T-cell (primary cell): Measurements from ENCODE around the gene SLC22A3. TPM values are rescaled to one million over a fixed set of nuclear protein-coding genes. Genes with fewer than 3 reads are reported as not detected.

ENCODE experiments used
- ATAC-seq, 4 experiments: fragments of 200-7000 bp in 3 of 4; fragments of 150-1000 bp in 1 of 4; cut with Tn5 transposase; replicated peaks in 1 of 4; 1 replicate in 3 of 4; 2 replicates in 1 of 4; pipeline ENCODE4 v1.10.0; 2021; ENCODE audit warnings: moderate library complexity in 3 of 4, mild to moderate bottlenecking in 2 of 4, moderate number of reproducible peaks in 1 of 4
- CTCF ChIA-PET, 2 donors: fragments of 300-600 bp; sonication (Branson Sonifier 250); formaldehyde crosslinking; loops; one replicate each; lab custom pipeline; 2022; ENCODE audit warnings: antibody characterized with exemption in 2 of 2; lab: Charles Lee
- POLR2A ChIA-PET, 2 donors: fragments of 300-600 bp; sonication (Branson Sonifier 250); formaldehyde crosslinking; loops; one replicate each; lab custom pipeline; 2022; ENCODE audit warnings: antibody characterized with exemption in 2 of 2; lab: Charles Lee
- DNase-seq, 35 experiments: peaks; one replicate each; pipeline versions ENCODE4 v3.0.0 to v3.0.0-alpha.2; 2013 to 2023
- H3K27ac ChIP-seq: one replicate; pipeline ENCODE4 v1.5.1; 2013; ENCODE audit warnings: low read length
- H3K27me3 ChIP-seq, 2 experiments: replicated peaks in 1 of 2; 1 replicate in 1 of 2; 2 replicates in 1 of 2; pipeline versions ENCODE4 v1.6.1 to v1.7.0; 2013; ENCODE audit warnings: low read length in 1 of 2, mixed read lengths in 1 of 2; ENCODE audit not compliant: control insufficient read depth in 2 of 2, insufficient read depth in 2 of 2; ENCODE audit errors: extremely low read depth in 1 of 2
- H3K36me3 ChIP-seq, 2 donors: 1 replicate in 1 of 2; 2 replicates in 1 of 2; pipeline versions ENCODE4 v1.6.1 to v1.7.0; 2013; ENCODE audit warnings: low read length in 1 of 2; ENCODE audit not compliant: control insufficient read depth in 2 of 2, insufficient read depth in 1 of 2; ENCODE audit errors: extremely low read depth in 1 of 2
- H3K4me1 ChIP-seq, 2 experiments: 1 replicate in 1 of 2; 2 replicates in 1 of 2; pipeline versions ENCODE4 v1.6.1 to v1.7.0; 2013; ENCODE audit warnings: low read length in 2 of 2, mixed read lengths in 1 of 2; ENCODE audit not compliant: insufficient read depth in 2 of 2, control insufficient read depth in 1 of 2; ENCODE audit errors: extremely low read depth in 1 of 2
- H3K4me3 ChIP-seq, 2 donors: 1 replicate in 1 of 2; 2 replicates in 1 of 2; pipeline versions ENCODE4 v1.5.1 to v1.7.0; 2013; ENCODE audit warnings: mild to moderate bottlenecking in 2 of 2, low read length in 1 of 2, moderate library complexity in 1 of 2; ENCODE audit not compliant: control insufficient read depth in 1 of 2; ENCODE audit errors: extremely low read depth in 1 of 2
- H3K9me3 ChIP-seq: 2 replicates; pipeline ENCODE4 v1.7.0; 2013
- H3K27ac Mint-ChIP-seq, 2 donors: one replicate each; pipeline ENCODE4 v1.8.0; 2020 to 2021; ENCODE audit warnings: mild to moderate bottlenecking in 2 of 2, mixed read lengths in 2 of 2
- H3K27me3 Mint-ChIP-seq, 2 donors: one replicate each; pipeline ENCODE4 v1.8.0; 2021 to 2022; ENCODE audit warnings: mixed read lengths in 2 of 2
- H3K36me3 Mint-ChIP-seq: one replicate; pipeline ENCODE4 v1.8.0; 2021; ENCODE audit warnings: mixed read lengths
- H3K4me1 Mint-ChIP-seq, 3 donors: one replicate each; pipeline ENCODE4 v1.8.0; 2020 to 2022; ENCODE audit warnings: mixed read lengths in 3 of 3, mild to moderate bottlenecking in 1 of 3
- H3K4me3 Mint-ChIP-seq, 3 donors: one replicate each; pipeline ENCODE4 v1.8.0; 2020 to 2022; ENCODE audit warnings: mild to moderate bottlenecking in 3 of 3, mixed read lengths in 3 of 3, moderate library complexity in 3 of 3
- H3K9me3 Mint-ChIP-seq, 3 donors: one replicate each; pipeline ENCODE4 v1.8.0; 2020 to 2022; ENCODE audit warnings: mixed read lengths in 3 of 3
- WGBS: methylation state at CpG from one replicate; pipeline ENCODE4 v1.1.5; 2013; ENCODE audit warnings: missing lambda C conversion rate; ENCODE audit not compliant: insufficient coverage; 5-methylcytosine and 5-hydroxymethylcytosine counted together
- total RNA-seq, 35 experiments: library from RNA in 6 of 35; stranded (reverse) in 6 of 35; fragments of 120-200 nt in 1 of 35; gene quantifications; one replicate each; pipeline versions ENCODE4 v1.2.1 to v1.2.4 and lab custom pipeline; 2013 to 2026

SLC22A3 gene
- total RNA-seq, 5 donors from 2014 or later (not counting 1 experiment from before 2014, with no cell fraction given): 0.13 to 0.29 (median 0.21) TPM; not detected in 1

- 65% methylated on average over 4 of the region's 4 CpGs for WGBS
- Mint-ChIP-seq H3K9me3 (no peaks in the 10 kb centered on the region), H3K4me1 (peaks cover 12 to 13% (median 13%) of the 10 kb centered on the region in 3 donors), H3K4me3 (peak overlapping the region in 1 of 3 donors; percentile 18), H3K27me3 (peaks cover 13 to 52% of the 10 kb centered on the region in 2 donors), H3K36me3 (no peaks in the 10 kb centered on the region), H3K27ac (no peak overlapping the region)
- Histone ChIP-seq H3K4me1 (no peaks in the 10 kb centered on the region), H3K4me3 (no peak overlapping the region), H3K27me3 (peaks cover 0 to 6% of the 10 kb centered on the region in 2 experiments), H3K36me3 (no peaks in the 10 kb centered on the region), H3K27ac (no peak overlapping the region), H3K9me3 (no peaks in the 10 kb centered on the region)
- ChIA-PET CTCF (no interaction called here), POLR2A (no interaction called here)
- ATAC-seq: peak in 1 of 4 experiments; percentile 56
- DNase-seq: no peak
Measured at GRCh38 chr6:160435935-160436334, 87.8 kb downstream of the SLC22A3 start.

GRCh38 chr6:160437154-160437553 lies 89.0 kb downstream of the SLC22A3 start:
- Mint-ChIP-seq H3K4me3 (no peak overlapping the region), H3K36me3 (no peaks in the 10 kb centered on the region), H3K9me3 (no peaks in the 10 kb centered on the region), H3K4me1 (peaks cover 12 to 13% (median 13%) of the 10 kb centered on the region in 3 donors), H3K27me3 (peaks cover 9 to 55% of the 10 kb centered on the region in 2 donors), H3K27ac (no peak overlapping the region)
- H3K4me1 ChIP-seq: no peaks in the 10 kb centered on the region
- H3K4me3 ChIP-seq: no peak overlapping the region
- WGBS: 80% methylated on average over 1 of the region's 5 CpGs
- POLR2A ChIA-PET: no interaction called here
- no peak overlapping the region for H3K27ac ChIP-seq
- CTCF ChIA-PET: interaction anchor here in 1 of 2 donors (0.7 kb wide), 1 partner anchor 548 kb away, joined by 3 read pairs; no protein-coding TSS in a partner anchor
- ATAC-seq (no peak), DNase-seq (no peak)
- peaks cover 1 to 6% of the 10 kb centered on the region in 2 experiments for H3K27me3 ChIP-seq
- no peaks in the 10 kb centered on the region for H3K9me3 ChIP-seq
- H3K36me3 ChIP-seq: no peaks in the 10 kb centered on the region

- H3K9me3 ChIP-seq: no peaks in the 10 kb centered on the region
- DNase-seq (no peak), ATAC-seq (no peak)
- Mint-ChIP-seq H3K9me3 (no peaks in the 10 kb centered on the region), H3K36me3 (no peaks in the 10 kb centered on the region), H3K27ac (no peak overlapping the region), H3K4me1 (peaks cover 12 to 13% (median 13%) of the 10 kb centered on the region in 3 donors), H3K4me3 (no peak overlapping the region), H3K27me3 (peaks cover 9 to 52% of the 10 kb centered on the region in 2 donors)
- H3K36me3 ChIP-seq: no peaks in the 10 kb centered on the region
- H3K27me3 ChIP-seq: peaks cover 3 to 6% of the 10 kb centered on the region in 2 experiments
- no peak overlapping the region for H3K4me3 ChIP-seq
- no peak overlapping the region for H3K27ac ChIP-seq
- CTCF ChIA-PET: no interaction called here
- POLR2A ChIA-PET: no interaction called here
- H3K4me1 ChIP-seq: no peaks in the 10 kb centered on the region
- WGBS: 91% methylated on average over 4 of the region's 4 CpGs
Measured at GRCh38 chr6:160437775-160438174, 89.6 kb downstream of the SLC22A3 start.

GRCh38 chr6:160438481-160438880 lies 90.3 kb downstream of the SLC22A3 start:
- peaks cover 12 to 13% (median 13%) of the 10 kb centered on the region in 3 donors for H3K4me1 Mint-ChIP-seq
- H3K9me3 Mint-ChIP-seq: no peaks in the 10 kb centered on the region
- H3K9me3 ChIP-seq: no peaks in the 10 kb centered on the region
- H3K27ac Mint-ChIP-seq: no peak overlapping the region
- CTCF ChIA-PET: no interaction called here
- no peak overlapping the region for H3K27ac ChIP-seq
- H3K36me3 Mint-ChIP-seq: no peaks in the 10 kb centered on the region
- H3K36me3 ChIP-seq: no peaks in the 10 kb centered on the region
- POLR2A ChIA-PET: no interaction called here
- peaks cover 9 to 50% of the 10 kb centered on the region in 2 donors for H3K27me3 Mint-ChIP-seq
- H3K27me3 ChIP-seq: peaks cover 3 to 6% of the 10 kb centered on the region in 2 experiments
- no peak overlapping the region for H3K4me3 Mint-ChIP-seq
- WGBS: no CpG with 5 or more reads among the region's 4 CpGs
- no peak overlapping the region for H3K4me3 ChIP-seq
- ATAC-seq (no peak), DNase-seq (no peak)
- no peaks in the 10 kb centered on the region for H3K4me1 ChIP-seq

- Mint-ChIP-seq H3K4me3 (no peak overlapping the region), H3K27me3 (peaks cover 13 to 54% of the 10 kb centered on the region in 2 donors), H3K36me3 (peaks cover 2% of the 10 kb centered on the region), H3K9me3 (no peaks in the 10 kb centered on the region), H3K27ac (no peak overlapping the region), H3K4me1 (peaks cover 12 to 13% (median 13%) of the 10 kb centered on the region in 3 donors)
- Histone ChIP-seq H3K36me3 (no peaks in the 10 kb centered on the region), H3K9me3 (no peaks in the 10 kb centered on the region), H3K27me3 (peaks cover 3 to 6% of the 10 kb centered on the region in 2 experiments), H3K4me1 (no peaks in the 10 kb centered on the region), H3K27ac (no peak overlapping the region), H3K4me3 (no peak overlapping the region)
- ChIA-PET CTCF (no interaction called here), POLR2A (no interaction called here)
- no peak for DNase-seq
- WGBS: 38% methylated on average over 1 of the region's 5 CpGs
- no peak for ATAC-seq
Measured at GRCh38 chr6:160439751-160440150, 91.6 kb downstream of the SLC22A3 start.

GRCh38 chr6:160442151-160442550 lies 94.0 kb downstream of the SLC22A3 start:
- no peaks in the 10 kb centered on the region for H3K4me1 ChIP-seq

More at GRCh38 chr6:160442151-160442550, 94.0 kb downstream of the SLC22A3 start:
- Mint-ChIP-seq H3K4me1 (peaks cover 0 to 6% (median 1%) of the 10 kb centered on the region in 3 donors), H3K36me3 (peaks cover 12% of the 10 kb centered on the region), H3K27ac (no peak overlapping the region), H3K9me3 (peaks cover 0 to 6% (median 0%) of the 10 kb centered on the region in 3 donors), H3K4me3 (no peak overlapping the region), H3K27me3 (peaks cover 23 to 54% of the 10 kb centered on the region in 2 donors)
- DNase-seq (no peak), ATAC-seq (no peak)
- no peaks in the 10 kb centered on the region for H3K36me3 ChIP-seq
- ChIA-PET POLR2A (interaction anchor here in 1 of 2 donors (0.6 kb wide), 1 partner anchor 769 kb away, joined by 3 read pairs; no protein-coding TSS in a partner anchor), CTCF (no interaction called here)
- no peak overlapping the region for H3K27ac ChIP-seq
- 79% methylated on average over 4 of the region's 5 CpGs for WGBS
- H3K27me3 ChIP-seq: peaks cover 9 to 16% of the 10 kb centered on the region in 2 experiments
- no peak overlapping the region for H3K4me3 ChIP-seq
- H3K9me3 ChIP-seq: no peaks in the 10 kb centered on the region
